ENCODE data around the gene TSPYL6. TPM values are rescaled to one million over a fixed set of nuclear protein-coding genes. Genes with fewer than 3 reads are reported as not detected.

Gene TSPYL6
- total RNA-seq, 1 experiment from 2014 or later, result not detected

DNA sequence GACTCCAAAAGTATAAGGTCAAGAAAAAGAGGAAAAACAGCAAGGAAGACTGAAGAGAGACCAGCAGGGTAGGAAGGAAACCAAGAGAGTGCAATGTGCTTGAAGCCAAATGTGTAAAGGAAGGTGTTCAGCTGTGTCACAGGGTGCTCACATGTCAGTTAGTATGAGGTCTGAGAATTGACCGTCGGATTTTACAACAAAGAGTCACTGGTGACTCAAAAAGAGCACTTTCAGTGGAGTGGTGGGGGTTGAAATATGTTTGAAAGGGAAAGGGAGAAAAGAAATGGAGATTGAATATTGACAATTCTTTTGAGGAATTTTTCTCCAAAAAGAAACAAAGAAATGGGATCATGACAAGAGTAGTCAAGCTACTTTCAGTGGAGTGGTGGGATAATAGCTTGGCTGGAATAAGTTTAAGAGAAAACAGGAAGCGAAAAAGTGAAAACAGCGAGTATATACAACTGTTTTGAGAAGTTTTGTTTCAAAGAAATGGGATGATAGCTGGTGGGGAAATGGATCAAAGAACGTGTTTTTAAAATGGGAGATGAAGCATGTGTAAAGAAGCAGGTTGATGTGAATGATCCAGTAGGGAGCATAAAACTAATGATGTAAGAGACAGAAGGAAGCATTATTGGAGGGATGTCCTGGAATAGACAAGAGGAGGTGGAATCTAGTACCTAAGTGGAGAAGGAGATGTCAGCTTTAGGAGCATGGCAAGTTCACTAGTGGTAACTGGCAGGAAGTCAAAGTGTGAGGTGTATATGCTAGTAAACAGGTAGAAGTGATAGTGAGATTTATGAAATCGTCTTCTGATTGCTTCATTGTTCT, 3.6 kb upstream of the TSPYL6 start (continued):
- TF ChIP-seq KAT7 (CRISPR knock-in tag; IDR thresholded peaks at IDR 0.05; ENCODE audit: borderline replicate concordance) (no peak), FOXP1 (CRISPR knock-in tag; IDR thresholded peaks at IDR 0.05; ENCODE audit: borderline replicate concordance) (no peak)
- TF ChIP-seq, protein P1, sequence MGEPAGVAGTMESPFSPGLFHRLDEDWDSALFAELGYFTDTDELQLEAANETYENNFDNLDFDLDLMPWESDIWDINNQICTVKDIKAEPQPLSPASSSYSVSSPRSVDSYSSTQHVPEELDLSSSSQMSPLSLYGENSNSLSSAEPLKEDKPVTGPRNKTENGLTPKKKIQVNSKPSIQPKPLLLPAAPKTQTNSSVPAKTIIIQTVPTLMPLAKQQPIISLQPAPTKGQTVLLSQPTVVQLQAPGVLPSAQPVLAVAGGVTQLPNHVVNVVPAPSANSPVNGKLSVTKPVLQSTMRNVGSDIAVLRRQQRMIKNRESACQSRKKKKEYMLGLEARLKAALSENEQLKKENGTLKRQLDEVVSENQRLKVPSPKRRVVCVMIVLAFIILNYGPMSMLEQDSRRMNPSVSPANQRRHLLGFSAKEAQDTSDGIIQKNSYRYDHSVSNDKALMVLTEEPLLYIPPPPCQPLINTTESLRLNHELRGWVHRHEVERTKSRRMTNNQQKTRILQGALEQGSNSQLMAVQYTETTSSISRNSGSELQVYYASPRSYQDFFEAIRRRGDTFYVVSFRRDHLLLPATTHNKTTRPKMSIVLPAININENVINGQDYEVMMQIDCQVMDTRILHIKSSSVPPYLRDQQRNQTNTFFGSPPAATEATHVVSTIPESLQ (CRISPR knock-in tag; IDR thresholded peaks at IDR 0.05), result no peak

DNA sequence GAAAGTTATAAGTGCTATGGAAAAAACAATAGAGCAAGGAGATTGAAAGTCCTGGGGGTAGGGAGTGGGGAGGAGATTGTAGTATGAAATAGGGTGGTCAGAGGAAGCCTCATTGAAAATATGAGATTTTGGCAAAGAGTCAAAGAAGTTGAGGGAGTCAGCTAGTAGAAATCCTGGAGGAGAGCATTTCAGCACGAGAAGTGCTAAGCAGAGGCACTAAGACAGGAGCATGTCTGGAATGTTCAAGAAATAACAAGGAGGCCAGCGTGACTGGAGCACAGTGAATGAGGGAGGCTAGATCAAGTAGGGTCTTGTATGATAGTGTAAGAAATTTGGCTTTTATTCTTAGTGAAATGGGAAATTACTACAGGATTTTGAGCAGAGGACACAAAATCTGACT, 2.1 kb upstream of the TSPYL6 start:
- H3K4me1 Mint-ChIP-seq, result peaks cover 7% of the 10 kb centered on the region
- DNase-seq (ENCODE audit: low spot score) (no peak), ATAC-seq (no peak)
- H3K9me3 Mint-ChIP-seq, result no peaks in the 10 kb centered on the region; the same call in 1 of the 2 replicates
- H3K27ac Mint-ChIP-seq, result no peak overlapping the region
- POLR2A ChIA-PET, result no interaction called here
- CTCF ChIA-PET, result no interaction called here
- TF ChIP-seq, protein P2, sequence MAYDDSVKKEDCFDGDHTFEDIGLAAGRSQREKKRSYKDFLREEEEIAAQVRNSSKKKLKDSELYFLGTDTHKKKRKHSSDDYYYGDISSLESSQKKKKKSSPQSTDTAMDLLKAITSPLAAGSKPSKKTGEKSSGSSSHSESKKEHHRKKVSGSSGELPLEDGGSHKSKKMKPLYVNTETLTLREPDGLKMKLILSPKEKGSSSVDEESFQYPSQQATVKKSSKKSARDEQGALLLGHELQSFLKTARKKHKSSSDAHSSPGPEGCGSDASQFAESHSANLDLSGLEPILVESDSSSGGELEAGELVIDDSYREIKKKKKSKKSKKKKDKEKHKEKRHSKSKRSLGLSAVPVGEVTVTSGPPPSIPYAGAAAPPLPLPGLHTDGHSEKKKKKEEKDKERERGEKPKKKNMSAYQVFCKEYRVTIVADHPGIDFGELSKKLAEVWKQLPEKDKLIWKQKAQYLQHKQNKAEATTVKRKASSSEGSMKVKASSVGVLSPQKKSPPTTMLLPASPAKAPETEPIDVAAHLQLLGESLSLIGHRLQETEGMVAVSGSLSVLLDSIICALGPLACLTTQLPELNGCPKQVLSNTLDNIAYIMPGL (CRISPR knock-in tag; IDR thresholded peaks at IDR 0.05), result no peak
- TF ChIP-seq NR3C1 (CRISPR knock-in tag; conservative IDR thresholded peaks at IDR 0.05; ENCODE audit: low read depth), result no peak
- TF ChIP-seq ZNF396 (CRISPR knock-in tag; IDR thresholded peaks at IDR 0.05; ENCODE audit: borderline replicate concordance), result no peak
- TF ChIP-seq, protein P3, sequence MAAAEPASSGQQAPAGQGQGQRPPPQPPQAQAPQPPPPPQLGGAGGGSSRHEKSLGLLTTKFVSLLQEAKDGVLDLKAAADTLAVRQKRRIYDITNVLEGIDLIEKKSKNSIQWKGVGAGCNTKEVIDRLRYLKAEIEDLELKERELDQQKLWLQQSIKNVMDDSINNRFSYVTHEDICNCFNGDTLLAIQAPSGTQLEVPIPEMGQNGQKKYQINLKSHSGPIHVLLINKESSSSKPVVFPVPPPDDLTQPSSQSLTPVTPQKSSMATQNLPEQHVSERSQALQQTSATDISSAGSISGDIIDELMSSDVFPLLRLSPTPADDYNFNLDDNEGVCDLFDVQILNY (CRISPR knock-in tag; IDR thresholded peaks at IDR 0.05), result no peak
- TF ChIP-seq NFATC4 (CRISPR knock-in tag; IDR thresholded peaks at IDR 0.05), result no peak
- TF ChIP-seq NFYB (CRISPR knock-in tag; conservative IDR thresholded peaks at IDR 0.05; ENCODE audit: low read depth), result no peak
- no peak for TF ChIP-seq ZNF416 (CRISPR knock-in tag; IDR thresholded peaks at IDR 0.05)
- TF ChIP-seq, protein P4, sequence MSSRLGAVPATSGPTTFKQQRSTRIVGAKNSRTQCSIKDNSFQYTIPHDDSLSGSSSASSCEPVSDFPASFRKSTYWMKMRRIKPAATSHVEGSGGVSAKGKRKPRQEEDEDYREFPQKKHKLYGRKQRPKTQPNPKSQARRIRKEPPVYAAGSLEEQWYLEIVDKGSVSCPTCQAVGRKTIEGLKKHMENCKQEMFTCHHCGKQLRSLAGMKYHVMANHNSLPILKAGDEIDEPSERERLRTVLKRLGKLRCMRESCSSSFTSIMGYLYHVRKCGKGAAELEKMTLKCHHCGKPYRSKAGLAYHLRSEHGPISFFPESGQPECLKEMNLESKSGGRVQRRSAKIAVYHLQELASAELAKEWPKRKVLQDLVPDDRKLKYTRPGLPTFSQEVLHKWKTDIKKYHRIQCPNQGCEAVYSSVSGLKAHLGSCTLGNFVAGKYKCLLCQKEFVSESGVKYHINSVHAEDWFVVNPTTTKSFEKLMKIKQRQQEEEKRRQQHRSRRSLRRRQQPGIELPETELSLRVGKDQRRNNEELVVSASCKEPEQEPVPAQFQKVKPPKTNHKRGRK (CRISPR knock-in tag; IDR thresholded peaks at IDR 0.05; ENCODE audit: borderline replicate concordance), result no peak
- no peak for TF ChIP-seq JAZF1 (CRISPR knock-in tag; IDR thresholded peaks at IDR 0.05)
- TF ChIP-seq, protein P5, sequence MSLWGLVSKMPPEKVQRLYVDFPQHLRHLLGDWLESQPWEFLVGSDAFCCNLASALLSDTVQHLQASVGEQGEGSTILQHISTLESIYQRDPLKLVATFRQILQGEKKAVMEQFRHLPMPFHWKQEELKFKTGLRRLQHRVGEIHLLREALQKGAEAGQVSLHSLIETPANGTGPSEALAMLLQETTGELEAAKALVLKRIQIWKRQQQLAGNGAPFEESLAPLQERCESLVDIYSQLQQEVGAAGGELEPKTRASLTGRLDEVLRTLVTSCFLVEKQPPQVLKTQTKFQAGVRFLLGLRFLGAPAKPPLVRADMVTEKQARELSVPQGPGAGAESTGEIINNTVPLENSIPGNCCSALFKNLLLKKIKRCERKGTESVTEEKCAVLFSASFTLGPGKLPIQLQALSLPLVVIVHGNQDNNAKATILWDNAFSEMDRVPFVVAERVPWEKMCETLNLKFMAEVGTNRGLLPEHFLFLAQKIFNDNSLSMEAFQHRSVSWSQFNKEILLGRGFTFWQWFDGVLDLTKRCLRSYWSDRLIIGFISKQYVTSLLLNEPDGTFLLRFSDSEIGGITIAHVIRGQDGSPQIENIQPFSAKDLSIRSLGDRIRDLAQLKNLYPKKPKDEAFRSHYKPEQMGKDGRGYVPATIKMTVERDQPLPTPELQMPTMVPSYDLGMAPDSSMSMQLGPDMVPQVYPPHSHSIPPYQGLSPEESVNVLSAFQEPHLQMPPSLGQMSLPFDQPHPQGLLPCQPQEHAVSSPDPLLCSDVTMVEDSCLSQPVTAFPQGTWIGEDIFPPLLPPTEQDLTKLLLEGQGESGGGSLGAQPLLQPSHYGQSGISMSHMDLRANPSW (CRISPR knock-in tag; conservative IDR thresholded peaks at IDR 0.05; ENCODE audit: low read depth), result no peak
- no peaks in the 10 kb centered on the region; the same call in 1 of the 2 replicates for H3K27me3 Mint-ChIP-seq (ENCODE audit: low read depth)
- H3K36me3 Mint-ChIP-seq, result no peaks in the 10 kb centered on the region
- no peak overlapping the region for H3K4me3 Mint-ChIP-seq

Data from WTC11 (cell line).